Measurements from ENCODE around the gene MYL6. TPM values are rescaled to one million over a fixed set of nuclear protein-coding genes. Genes with fewer than 3 reads are reported as not detected.
A peak's percentile ranks its signal among the peaks of the same experiment; 100 is the strongest.

Gene MYL6
- total and polyA plus RNA-seq, 9 donors: 782 to 3,375 (median 1,340) TPM

GRCh38 chr12:56118688-56119357 lies 39.3 kb upstream of the MYL6 start:
- Histone ChIP-seq H3K27me3 (no peaks in the 10 kb centered on the region), H3K4me3 (peak overlapping the region; percentile 76), H3K36me3 (no peaks in the 10 kb centered on the region), H3K9me3 (no peaks in the 10 kb centered on the region), H3K4me1 (ENCODE audit: insufficient read depth) (peaks cover 2% of the 10 kb centered on the region), H3K27ac (peak overlapping the region; percentile 84 to 91)
- no peak for DNase-seq
- TF ChIP-seq POLR2A (IDR thresholded peaks at IDR 0.05): no peak
- TF ChIP-seq CTCF (IDR thresholded peaks at IDR 0.05): no peak
- no peak for TF ChIP-seq EP300 (IDR thresholded peaks at IDR 0.05)
- intact Hi-C loops (cut with DNase I): loop anchor here in 2 of 4 donors (2.0 kb wide), 2 partner anchors 72 to 106 kb away; partner anchors contain the start of gene NABP2 (in 1 of the 2)
- 4 to 8% (median 5%) methylated on average over 13 of the region's 13 CpGs for WGBS, 3 donors

- peak overlapping the region; percentile 76 for H3K4me3 ChIP-seq
- 0 to 1% (median 0%) methylated on average over 2 of the region's 2 CpGs for WGBS, 3 donors
- H3K36me3 ChIP-seq: no peaks in the 10 kb centered on the region
- H3K27ac ChIP-seq: peak overlapping the region; percentile 84 to 91
- H3K4me1 ChIP-seq (ENCODE audit: insufficient read depth): peaks cover 2% of the 10 kb centered on the region
- peak; percentile 69 to 88 (median 86) for TF ChIP-seq CTCF (IDR thresholded peaks at IDR 0.05)
- no peak for TF ChIP-seq POLR2A (IDR thresholded peaks at IDR 0.05)
- no peak for TF ChIP-seq EP300 (IDR thresholded peaks at IDR 0.05)
- H3K9me3 ChIP-seq: no peaks in the 10 kb centered on the region
- no peaks in the 10 kb centered on the region for H3K27me3 ChIP-seq
- peak; percentile 71 to 81 (median 77) for DNase-seq
- intact Hi-C loops (cut with DNase I): loop anchor here in 2 of 4 donors (2.0 kb wide), 2 partner anchors 71 to 105 kb away; partner anchors contain the start of gene NABP2 (in 1 of the 2)
These were observed 38.8 kb upstream of the MYL6 start for GRCh38 chr12:56119361-56119796.

GRCh38 chr12:56120158-56120846 lies 37.9 kb upstream of the MYL6 start:
- intact Hi-C loops (cut with DNase I): loop anchor here (2.0 to 10.0 kb wide), 5 partner anchors 42 to 1582 kb away; partner anchors contain the start of genes NABP2 (in 2 of the 4), RNF41 (in 2 of the 4), SMARCC2 (in 2 of the 4) and SPRYD4 (in 2 of the 4)
- TF ChIP-seq POLR2A (IDR thresholded peaks at IDR 0.05): no peak
- 84 to 86% (median 85%) methylated on average over 17 of the region's 17 CpGs for WGBS, 3 donors

GRCh38 chr12:56121204-56121870 lies 36.8 kb upstream of the MYL6 start:
- 74 to 79% (median 77%) methylated on average over 11 of the region's 11 CpGs for WGBS, 3 donors
- Histone ChIP-seq H3K4me3 (no peak overlapping the region), H3K9me3 (no peaks in the 10 kb centered on the region), H3K4me1 (ENCODE audit: insufficient read depth) (peaks cover 2% of the 10 kb centered on the region), H3K27ac (no peak overlapping the region), H3K27me3 (no peaks in the 10 kb centered on the region), H3K36me3 (no peaks in the 10 kb centered on the region)
- TF ChIP-seq EP300 (IDR thresholded peaks at IDR 0.05) (no peak), POLR2A (IDR thresholded peaks at IDR 0.05) (no peak), CTCF (IDR thresholded peaks at IDR 0.05) (no peak)
- intact Hi-C loops (cut with DNase I): loop anchor here (2.0 to 10.0 kb wide), 5 partner anchors 41 to 1581 kb away; partner anchors contain the start of genes NABP2 (in 2 of the 4), RNF41 (in 2 of the 4), SMARCC2 (in 2 of the 4) and SPRYD4 (in 2 of the 4)
- no peak for DNase-seq

More at GRCh38 chr12:56120158-56120846, 37.9 kb upstream of the MYL6 start:
- Histone ChIP-seq H3K27ac (peak overlapping the region in 1 of 2 donors; percentile 84), H3K4me1 (ENCODE audit: insufficient read depth) (peaks cover 2% of the 10 kb centered on the region), H3K27me3 (no peaks in the 10 kb centered on the region), H3K36me3 (no peaks in the 10 kb centered on the region), H3K4me3 (no peak overlapping the region), H3K9me3 (no peaks in the 10 kb centered on the region)
- peak in 4 of 5 donors; percentile 37 to 51 (median 42) for DNase-seq

Data from ovary (tissue), 9 donors.